Renal cortex interstitium (tissue), 11 donors: ENCODE results near the gene ACP7. TPM values are rescaled to one million over a fixed set of nuclear protein-coding genes. Genes with fewer than 3 reads are reported as not detected.

Experiments
- DNase-seq, 11 donors: peaks; one replicate each; pipeline ENCODE4 v3.0.0-alpha.2; 2013; ENCODE audit warnings: low read depth in 9 of 11, low spot score in 4 of 11; ENCODE audit errors: extremely low read depth in 1 of 11
- polyA plus RNA-seq, 3 donors: library from polyadenylated mRNA; unstranded; fragments of 120-200 nt; gene quantifications; one replicate each; pipeline ENCODE4 v1.2.1, GENCODE V29; 2013; ENCODE audit not compliant: insufficient read length in 3 of 3

ACP7 gene
- polyA plus RNA-seq, 3 donors, result 0.20 to 0.72 (median 0.38) TPM

DNA sequence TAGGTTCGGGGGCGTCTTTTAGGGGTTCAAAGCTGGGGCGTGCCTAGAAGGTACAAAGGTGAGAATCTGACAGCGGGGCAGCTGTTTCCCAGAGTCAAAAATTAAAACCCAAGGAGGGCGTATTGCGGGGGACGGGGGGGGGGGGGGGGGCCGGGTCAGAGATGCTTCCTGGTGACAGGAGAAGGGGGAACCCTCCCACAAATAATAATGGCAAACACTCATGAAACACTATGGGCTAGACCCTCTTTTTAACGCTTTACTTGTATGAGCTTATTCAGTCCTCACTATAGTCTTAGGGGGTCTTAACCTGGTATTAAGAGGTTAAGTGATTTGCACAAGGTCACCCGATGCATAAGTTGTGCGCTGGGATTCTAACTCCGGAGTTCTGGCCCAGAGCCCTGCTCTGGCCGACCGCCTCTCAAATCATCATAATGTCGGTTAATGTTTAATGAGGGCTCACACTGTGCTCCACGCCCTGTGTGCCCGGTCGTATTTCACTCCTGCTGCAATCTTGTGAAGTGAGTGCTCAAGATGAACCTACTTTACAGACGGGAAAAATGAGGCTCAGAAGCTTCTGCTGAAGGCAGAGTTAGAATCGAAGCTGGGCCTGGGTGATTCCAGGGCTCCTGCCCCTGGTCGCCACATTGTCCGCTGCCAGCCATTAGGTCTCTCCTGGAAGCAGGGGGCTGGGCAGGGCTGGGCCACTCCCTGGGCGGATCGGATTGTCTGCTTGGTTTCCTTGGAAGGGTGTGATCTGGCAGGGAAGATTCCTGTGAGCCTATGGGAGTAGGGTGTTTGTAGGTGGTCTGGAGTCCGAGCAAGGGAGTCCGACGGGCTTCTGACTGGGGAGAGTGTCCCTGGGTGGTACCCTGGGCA lies 42.4 kb downstream of the ACP7 start:
- DNase-seq, result peak in 4 of 11 donors; percentile 42 to 83 (median 68)

DNA sequence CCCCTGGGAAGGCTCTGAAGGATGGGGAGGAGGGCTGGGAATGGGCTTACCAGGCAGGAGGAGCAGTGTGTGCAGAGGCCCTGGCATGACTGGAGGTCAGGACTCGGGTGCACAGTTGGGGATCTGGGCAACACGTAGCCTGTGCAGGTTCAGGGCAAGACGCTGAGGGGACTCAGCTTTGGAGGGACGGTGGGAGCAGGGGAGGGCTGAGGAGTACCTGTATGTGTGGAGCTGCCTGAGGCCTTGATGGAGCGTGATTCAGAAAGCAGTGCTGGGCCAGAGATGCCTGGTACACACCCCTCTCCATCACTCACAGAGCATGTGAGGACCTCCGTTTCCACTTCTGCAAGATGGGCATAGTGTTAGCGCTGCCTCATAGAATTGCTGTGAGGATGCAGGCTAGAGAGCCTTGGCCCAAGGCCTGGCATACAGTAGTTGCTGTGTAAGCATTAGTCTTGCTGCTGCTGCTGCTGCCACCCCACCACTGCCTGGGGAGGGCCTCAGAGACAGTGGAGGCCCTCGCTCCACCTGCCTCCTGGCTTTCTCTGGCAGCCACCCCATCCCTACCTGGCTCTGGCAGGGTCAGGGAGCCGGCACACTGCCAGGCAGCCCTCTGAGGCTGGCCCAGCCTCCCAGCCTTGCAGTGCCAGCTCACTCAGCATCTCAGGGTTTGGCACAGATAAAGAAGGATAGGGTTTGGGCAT lies 43.8 kb downstream of the ACP7 start:
- DNase-seq, result no peak

DNA sequence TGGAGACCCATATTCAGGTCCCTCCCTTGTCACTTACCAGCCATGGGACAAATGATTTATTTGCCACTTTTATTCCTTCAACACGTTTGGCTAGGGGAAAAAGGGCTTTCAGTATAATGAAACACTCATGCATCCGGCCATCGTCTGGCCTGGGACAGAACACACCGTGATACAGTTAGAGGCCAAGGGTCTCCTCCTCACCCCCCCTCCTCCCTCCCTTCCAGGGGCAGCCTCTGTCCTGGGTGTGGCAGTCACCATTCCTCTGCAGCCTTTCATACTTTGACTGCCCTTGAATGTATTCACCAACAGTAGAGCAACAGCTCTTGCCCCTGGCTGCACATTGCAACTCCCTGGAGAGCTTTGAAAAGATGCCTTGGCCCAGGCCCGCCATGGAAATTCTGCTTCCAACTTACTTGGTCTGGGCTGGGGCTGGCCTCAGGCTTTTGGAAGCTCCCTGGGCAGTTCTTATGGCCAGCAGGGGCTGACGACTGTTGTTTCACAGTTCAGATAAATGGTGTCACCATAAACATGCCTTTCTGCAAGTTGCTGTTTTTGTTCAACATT lies 44.4 kb downstream of the ACP7 start:
- DNase-seq, result no peak

DNA sequence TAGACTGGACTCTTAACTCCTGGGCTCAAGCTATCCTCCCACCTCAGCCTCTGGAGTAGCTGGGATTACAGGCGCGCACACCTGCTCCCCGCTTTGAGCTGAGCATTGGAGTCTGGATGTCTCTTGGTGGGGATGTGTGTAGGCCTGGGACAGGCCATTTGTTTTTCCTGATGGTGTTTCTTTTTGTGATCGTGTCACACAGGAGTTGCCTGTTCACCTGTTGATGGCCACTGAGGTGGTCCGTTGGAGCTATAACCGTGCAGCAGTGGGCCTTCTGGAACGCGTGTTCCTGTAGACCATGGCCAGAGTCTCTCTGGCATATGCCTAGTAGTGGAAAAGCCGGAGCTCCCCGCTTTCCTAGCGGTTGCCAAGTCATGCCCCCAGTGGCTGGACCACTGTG lies 44.9 kb downstream of the ACP7 start:
- DNase-seq, result no peak

DNA sequence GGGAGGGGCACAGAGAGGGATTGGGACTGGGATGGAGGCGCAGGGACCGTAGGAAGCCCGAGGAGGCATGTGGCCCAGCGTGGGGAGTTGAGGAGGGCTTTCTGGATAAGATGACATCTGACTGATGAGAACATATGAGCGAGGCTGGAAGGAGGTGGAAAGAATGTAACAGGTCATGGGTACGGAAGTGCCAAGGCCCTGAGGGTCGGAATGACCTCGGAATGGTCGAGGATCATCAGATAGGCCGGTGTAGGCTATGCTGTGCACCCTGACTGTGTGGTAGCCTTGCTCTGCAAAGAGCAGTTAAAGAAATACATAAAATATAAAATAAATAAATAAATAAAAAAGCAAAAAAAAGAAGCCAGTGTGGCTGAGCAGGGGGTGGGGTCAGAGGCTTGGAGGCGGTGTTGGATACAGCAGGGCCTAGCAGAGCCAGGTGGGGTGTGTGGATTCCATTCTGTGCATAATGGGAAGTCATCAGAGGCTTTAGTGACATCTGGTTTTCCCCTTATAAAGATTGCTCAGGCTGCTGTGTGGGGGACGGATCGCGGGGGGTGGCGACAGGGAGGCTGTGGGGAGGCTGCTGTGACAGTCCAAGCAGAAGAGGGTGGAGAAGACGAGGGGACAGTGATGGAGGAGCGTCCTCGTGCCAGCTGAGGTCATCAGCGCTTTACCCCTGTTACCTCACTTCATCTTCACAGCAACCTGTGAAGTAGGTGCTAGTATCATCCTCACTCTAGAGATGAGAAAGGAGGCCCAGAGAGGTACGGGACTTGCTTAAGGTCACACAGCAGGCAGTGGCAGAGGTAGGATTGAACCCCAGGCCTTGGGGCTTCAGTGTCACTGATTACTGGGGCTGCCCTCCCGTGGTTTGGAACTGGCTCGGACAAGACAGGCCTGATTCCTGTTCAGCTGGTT lies 46.4 kb downstream of the ACP7 start:
- no peak for DNase-seq

DNA sequence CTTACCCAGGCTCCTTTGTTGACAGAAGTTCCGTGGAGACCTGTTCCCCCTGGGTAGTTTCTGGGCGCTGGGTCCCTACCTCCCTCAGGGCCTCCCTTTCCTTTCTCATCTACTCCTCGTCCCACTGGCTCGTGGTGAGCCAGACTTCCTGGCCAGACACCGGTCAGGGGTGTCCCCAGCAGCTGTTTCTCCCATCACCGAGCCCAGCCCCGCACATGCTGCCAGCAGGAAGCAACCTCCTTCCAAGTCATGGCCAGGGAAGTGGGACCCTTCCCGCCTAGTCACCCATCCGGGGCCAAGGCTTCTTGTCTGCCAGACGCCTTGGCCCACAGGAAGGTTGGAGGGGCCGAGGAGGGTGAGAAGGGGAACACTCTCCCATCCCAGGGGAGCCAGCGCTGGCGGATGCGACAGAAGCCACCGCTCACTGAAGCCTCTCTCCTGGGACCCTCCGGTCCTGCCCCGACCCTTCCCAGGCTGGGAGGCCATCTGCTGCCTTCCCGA lies 47.1 kb downstream of the ACP7 start:
- no peak for DNase-seq

DNA sequence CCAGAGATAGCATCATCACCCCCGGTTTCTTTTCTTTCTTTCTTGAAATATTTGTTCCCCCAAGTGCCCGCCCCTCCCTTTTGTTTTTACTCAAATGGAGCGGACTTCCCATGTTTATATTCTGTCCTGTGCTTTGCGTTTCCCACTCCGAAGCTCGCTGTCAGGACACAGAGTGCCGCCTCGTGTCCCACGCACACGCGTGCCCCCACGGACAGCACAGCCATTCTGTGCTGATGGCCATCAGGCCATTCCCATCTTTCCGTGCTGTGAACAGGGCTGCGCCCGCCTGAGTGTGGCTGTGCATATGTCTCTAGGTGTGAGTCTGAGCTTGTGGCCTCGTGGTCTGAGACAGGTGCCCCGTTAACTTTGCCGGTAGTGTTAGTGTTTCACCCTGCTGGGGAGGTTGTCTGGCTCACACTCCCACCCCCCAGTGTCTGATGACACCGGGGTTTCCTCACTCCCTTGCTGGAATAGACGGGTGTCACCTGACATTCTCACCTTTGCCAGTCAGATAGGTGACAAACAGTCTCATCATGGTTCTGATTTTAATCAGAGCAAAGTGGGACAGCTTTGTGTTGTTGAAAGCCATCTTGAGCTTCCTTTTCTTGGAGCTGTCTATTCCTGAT lies 48.3 kb downstream of the ACP7 start:
- no peak for DNase-seq

DNA sequence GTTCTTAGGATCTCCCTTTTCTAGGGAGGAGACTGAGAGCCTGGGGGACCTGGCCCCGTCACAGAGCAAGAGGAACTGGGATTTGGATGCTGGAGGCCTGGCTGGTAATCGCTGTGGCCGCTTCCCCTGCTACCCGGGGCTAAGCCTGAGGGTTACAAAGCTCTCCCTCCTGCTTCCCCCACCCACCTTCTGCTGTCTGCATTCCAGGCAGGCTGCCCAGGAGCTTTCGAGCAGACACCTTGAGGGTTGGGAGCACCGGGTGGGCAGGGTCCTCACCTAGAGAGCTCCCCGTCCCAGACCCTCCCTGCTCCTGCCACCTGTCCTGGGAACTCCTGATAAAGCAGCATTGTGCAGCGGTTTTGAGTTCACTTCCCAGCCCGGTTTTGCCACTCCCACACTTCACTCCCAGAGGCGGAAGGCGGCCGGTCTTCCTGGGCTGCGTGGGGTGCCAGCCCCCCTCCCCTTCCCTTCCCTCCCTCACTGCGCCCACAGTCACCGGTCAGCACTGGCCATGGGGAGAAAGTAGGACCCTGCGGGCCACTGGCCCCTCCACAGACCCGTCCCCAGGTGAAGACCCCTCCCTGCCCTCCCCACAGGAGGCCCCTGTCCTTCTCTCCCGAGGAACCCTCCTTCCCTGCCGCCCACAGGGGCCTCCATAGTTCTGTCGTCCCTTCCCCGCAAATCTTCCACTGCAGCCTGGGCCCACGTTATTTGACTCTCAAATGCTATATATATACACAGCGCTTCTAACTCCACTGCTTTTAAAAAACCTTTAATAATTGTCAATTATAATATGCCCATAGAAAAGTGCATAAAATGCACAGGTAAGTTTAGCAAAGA lies 49.5 kb downstream of the ACP7 start:
- peak in 1 of 11 donors; percentile 38 for DNase-seq

DNA sequence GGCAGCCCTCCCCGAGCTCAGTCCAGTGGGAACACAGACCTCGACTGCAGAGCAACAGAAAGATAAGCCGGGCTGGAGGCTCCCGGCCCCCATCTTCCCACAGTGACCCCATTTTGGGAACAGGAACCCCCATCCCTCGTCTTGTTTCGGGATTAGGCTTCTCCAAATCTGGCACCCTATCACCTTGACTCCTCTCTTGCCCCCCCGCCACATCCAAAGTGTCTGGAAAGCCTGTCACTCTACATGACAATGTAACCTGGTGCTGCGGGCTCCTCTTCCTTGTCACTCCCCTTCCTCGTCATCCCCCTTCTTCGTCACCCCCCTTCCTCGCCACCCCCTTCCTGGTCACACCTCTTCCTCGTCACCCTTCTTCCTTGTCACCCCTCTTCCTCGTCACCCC lies 51.5 kb downstream of the ACP7 start:
- DNase-seq, result no peak

DNA sequence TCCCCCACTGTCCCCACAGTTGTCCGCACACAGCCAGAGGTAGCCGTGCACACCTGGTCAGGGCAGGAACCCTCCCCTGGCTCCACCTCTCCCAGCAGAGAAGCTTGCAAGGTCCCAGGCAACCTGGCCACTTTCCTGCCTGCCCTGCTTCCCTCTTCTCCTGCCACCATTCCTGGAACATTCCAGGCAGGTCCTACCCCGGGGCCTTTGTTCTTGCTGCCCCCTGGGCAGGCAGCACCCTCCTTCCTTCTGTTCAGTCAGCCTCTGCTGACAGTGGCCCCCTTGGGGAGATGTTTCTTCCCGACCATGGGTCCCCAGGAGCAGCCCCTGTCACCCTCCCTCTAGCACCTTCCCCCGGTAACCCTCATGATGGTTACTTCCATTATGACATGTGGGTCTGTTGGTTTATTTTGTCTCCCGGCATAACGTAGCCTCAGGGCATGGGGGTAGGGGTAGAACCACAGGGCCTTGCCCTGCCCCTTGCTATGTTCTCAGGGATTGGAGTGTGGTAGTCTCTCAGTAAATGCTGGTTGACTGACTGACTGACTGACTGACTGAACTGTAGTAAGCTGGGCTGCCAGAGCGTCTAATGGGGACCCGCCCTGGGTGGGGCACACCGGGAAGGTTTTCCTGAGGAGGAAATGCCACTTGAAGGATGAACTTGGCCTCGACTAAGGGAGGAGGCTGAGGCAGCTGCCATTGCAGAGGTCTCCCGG lies 52.2 kb downstream of the ACP7 start:
- DNase-seq, result no peak

DNA sequence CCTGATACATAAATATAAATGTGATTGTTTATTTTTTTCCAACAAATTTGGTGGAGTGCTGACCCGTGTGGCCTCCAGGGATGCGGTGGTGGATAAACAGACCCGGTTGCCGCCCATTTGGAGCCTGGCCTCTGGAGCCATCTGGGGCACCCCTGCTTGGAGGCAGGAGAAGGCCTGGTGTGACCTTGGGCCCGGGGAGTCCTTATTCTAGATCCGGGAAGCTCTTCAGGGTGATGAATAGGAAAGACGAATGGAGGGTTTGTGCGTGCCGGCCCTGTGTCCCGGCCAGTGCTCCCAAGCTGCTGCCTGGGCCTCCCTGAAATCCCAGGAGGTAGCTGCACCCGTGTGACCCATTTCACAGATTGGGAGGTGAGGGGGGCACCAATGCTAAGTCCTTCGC lies 53.0 kb downstream of the ACP7 start:
- DNase-seq, result no peak

DNA sequence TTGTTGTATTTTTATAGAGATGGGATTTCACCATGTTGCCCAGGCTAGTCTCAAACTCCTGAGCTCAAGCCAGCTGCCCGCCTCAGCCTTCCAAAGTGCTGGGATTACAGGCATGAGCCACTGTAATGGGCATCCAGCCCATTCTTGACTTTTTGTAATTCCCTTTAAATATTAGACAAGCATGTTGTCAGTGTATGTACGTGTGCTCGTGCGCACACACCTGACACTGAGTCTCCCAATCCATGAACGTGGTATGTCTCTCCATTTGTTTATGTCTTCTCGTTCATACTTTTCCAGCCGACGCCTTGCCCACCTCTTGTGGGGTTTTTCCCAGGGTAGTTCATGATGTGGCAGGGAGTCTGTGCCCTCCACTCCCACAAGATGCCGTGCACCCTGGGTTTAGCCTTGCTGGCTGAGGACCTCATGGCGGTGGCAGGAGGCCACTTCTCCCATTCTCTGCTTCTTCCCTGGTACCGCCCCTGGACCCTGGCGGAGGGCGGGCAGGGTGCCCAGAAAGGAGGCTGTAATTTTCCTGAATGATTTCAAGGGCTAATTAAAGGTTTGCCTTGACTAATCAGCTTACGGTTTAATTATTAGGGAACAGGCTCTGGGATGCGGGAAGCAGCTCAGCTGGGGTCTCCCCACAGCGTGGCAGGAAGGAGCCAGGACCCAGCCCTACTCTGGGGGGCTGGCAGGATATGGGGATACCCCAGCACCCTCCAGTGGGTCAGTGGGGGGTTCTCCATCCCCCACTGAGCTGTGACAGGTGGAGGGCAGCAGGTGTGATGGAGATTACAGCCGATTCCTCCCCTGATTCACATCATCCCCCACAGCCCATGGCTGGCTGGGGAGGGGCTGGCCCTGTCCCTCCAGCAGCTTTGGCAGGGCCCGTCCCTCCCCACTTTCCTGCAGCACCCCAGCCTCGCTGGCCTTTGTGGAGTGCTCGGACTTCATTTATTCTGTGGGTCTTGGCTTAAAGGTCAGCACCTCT lies 54.3 kb downstream of the ACP7 start:
- no peak for DNase-seq

DNA sequence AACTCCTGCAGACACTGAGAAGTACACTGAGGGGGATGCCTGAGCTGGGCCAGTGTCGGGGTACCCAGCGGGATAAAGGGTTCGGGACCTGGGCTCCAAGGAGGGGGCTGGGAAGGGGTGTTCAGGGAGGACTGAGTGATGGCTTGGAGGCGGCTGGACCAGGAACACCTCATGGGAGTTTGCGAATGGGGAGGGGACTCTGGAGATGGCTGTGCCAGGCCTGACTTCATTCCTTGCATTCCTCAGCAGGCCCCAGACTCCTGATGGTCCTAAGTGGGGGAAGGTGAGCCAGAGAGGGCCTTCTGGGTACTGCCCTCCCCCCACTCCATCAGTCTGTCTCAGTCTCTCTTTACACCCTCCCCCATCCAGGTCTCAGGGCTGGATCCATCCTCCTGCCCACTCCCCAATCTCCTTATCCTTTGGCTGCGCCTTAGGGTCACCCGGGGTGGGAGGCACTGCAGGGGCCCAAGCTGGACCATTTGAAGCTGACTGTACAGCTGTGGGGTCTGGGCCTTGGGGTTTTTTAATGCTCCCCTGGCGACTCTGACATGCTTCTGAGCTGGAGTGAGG lies 55.2 kb downstream of the ACP7 start:
- DNase-seq, result peak in 1 of 11 donors; percentile 34

DNA sequence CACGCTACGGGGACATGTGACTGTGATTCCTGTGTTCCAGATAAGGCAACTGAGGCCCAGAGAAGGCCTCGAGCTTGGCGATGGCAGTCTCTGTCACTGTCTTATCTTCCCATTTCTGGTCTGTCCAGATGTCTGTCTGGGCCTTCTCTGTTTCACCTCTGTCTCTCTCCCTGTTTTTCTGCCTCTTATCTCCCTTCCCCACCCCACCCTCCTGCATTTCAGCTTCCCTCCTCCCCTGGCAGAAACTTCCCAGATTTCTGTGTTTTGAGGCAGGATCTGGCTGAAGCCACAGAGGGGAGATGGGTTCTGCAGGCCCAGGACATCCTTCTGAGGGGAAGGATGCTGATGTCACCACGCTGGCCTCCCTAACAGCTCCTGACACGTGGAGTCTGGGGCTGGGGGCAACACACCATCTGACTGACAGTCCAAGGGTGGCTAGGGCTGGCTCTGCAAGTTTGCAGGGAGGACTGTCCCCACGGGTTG lies 55.8 kb downstream of the ACP7 start:
- no peak for DNase-seq

DNA sequence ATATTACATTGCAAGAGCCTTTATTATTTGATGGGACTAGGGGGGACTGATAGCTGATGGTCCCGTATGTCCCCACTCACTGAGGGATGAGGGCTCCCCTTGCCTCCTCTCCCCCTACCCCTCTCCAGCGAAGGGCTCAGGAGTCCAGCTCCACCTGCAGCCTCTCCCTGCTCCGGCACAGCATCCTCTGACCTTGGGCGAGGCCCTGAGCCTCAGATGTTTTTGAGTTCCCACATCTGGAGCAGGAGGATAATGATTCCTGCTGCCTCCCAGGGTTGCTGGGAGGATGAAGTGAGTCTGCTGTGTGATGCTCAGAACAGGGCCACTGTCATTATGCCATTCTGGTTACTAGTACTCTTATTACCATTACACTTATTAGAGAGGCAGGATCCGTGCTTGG lies 56.4 kb downstream of the ACP7 start:
- DNase-seq, result no peak
